ENCODE data around the gene NTM.

Gene NTM

GRCh38 chr11:132244846-132245245 is 874.4 kb downstream of the NTM start:
- DNase-seq (no peak), ATAC-seq (replicated peaks) (no peak)
- H3K36me3 Mint-ChIP-seq: no peaks in the 10 kb centered on the region
- H3K27ac Mint-ChIP-seq: no peak overlapping the region
- H3K27me3 Mint-ChIP-seq: no peaks in the 10 kb centered on the region
- H3K4me3 Mint-ChIP-seq: no peak overlapping the region
- H3K4me1 Mint-ChIP-seq: no peaks in the 10 kb centered on the region
- peaks cover under 1 to 6% of the 10 kb centered on the region in 2 donors for H3K9me3 Mint-ChIP-seq

- H3K4me3 Mint-ChIP-seq: no peak overlapping the region
- ATAC-seq (replicated peaks): no peak
- H3K36me3 Mint-ChIP-seq: no peaks in the 10 kb centered on the region
- H3K9me3 Mint-ChIP-seq: peaks cover 3 to 8% of the 10 kb centered on the region in 2 donors
- no peaks in the 10 kb centered on the region for H3K27me3 Mint-ChIP-seq
- no peaks in the 10 kb centered on the region for H3K4me1 Mint-ChIP-seq
- no peak overlapping the region for H3K27ac Mint-ChIP-seq
- DNase-seq: no peak
These were observed 875.3 kb downstream of the NTM start for GRCh38 chr11:132245403-132246385.

- no peaks in the 10 kb centered on the region for H3K4me1 Mint-ChIP-seq
- H3K36me3 Mint-ChIP-seq: no peaks in the 10 kb centered on the region
- no peak overlapping the region for H3K27ac Mint-ChIP-seq
- ATAC-seq (replicated peaks): no peak
- H3K27me3 Mint-ChIP-seq: no peaks in the 10 kb centered on the region
- peaks cover 3 to 8% of the 10 kb centered on the region in 2 donors for H3K9me3 Mint-ChIP-seq
- DNase-seq: no peak
- H3K4me3 Mint-ChIP-seq: no peak overlapping the region
These were observed 878.2 kb downstream of the NTM start for GRCh38 chr11:132248580-132248979.

- DNase-seq (no peak), ATAC-seq (replicated peaks) (no peak)
- Mint-ChIP-seq H3K27ac (no peak overlapping the region), H3K27me3 (no peaks in the 10 kb centered on the region), H3K4me1 (no peaks in the 10 kb centered on the region), H3K36me3 (no peaks in the 10 kb centered on the region), H3K4me3 (no peak overlapping the region), H3K9me3 (peaks cover 3 to 8% of the 10 kb centered on the region in 2 donors)
These were observed 878.8 kb downstream of the NTM start for GRCh38 chr11:132249256-132249655.

GRCh38 chr11:132251061-132251460 is 880.6 kb downstream of the NTM start:
- Mint-ChIP-seq H3K4me3 (no peak overlapping the region), H3K36me3 (no peaks in the 10 kb centered on the region), H3K27ac (no peak overlapping the region), H3K9me3 (peaks cover 3 to 4% of the 10 kb centered on the region in 2 donors), H3K27me3 (no peaks in the 10 kb centered on the region), H3K4me1 (no peaks in the 10 kb centered on the region)
- ATAC-seq (replicated peaks): no peak
- no peak for DNase-seq

GRCh38 chr11:132253469-132254264 is 883.3 kb downstream of the NTM start:
- Mint-ChIP-seq H3K4me1 (no peaks in the 10 kb centered on the region), H3K4me3 (no peak overlapping the region), H3K27ac (no peak overlapping the region), H3K36me3 (no peaks in the 10 kb centered on the region), H3K27me3 (no peaks in the 10 kb centered on the region), H3K9me3 (peaks cover 3 to 4% of the 10 kb centered on the region in 2 donors)
- no peak for DNase-seq
- no peak for ATAC-seq (replicated peaks)

DNA sequence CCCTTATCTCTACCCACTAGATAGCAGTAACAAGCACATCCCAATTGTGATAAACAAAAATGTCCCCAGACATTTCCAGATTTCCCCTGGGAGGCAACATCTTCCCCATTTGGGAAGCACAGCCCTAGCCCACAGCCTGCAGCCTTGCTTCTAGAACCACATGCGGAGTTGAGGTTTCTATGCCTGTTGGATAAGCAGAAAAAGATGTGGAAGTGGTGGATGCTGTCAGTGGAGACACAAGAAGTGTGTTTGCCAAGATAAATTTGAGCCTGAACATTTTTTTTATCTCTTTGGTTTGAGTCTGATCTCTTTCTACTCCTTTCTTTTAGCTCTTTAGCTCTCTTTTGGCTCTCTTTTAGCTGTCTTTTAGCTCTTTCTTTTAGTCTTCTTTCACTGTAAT is 884.5 kb downstream of the NTM start:
- Mint-ChIP-seq H3K4me1 (no peaks in the 10 kb centered on the region), H3K4me3 (no peak overlapping the region), H3K9me3 (peaks cover 2 to 4% of the 10 kb centered on the region in 2 donors), H3K36me3 (no peaks in the 10 kb centered on the region), H3K27ac (no peak overlapping the region), H3K27me3 (no peaks in the 10 kb centered on the region)
- ATAC-seq (replicated peaks): no peak
- DNase-seq: no peak

DNA sequence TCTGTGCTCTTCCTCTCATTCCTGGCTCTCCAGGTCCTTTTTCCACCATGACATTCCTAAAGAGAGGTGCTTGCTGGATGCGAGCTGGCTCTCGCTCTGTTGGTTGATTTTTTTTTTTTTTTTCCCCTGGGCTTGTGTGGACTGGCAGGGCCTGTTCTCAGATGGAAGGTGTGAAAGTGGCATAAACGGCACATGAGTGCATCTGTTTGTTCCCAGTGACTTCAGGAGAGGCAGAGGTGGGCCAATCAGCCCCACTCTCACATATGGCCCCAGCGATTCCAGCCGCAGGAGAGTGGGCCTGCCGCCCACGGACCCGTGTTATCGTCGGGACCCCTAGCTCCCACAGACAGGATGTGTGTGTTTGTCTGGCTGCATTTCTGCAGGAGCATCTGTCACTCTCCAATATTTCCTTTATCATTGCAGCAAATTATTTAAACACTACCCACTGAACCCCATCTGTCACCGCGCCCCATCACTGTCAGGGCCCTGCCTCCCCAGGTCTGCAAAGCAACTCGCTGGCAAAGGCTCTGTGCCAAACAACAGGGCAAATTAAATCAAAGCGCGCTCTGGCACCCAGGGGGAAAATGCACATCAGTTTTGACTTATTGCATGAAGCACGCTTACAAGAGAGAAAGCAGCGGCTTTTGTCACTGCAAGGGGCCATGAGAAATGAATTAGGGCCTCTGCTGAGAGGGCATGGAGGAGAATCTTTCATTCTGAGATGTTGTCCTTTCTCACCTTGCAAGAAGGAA is 886.3 kb downstream of the NTM start:
- no peak for ATAC-seq (replicated peaks)
- no peaks in the 10 kb centered on the region for H3K36me3 Mint-ChIP-seq
- no peak for DNase-seq
- H3K4me1 Mint-ChIP-seq: no peaks in the 10 kb centered on the region
- no peaks in the 10 kb centered on the region for H3K27me3 Mint-ChIP-seq
- H3K4me3 Mint-ChIP-seq: no peak overlapping the region
- H3K27ac Mint-ChIP-seq: no peak overlapping the region
- no peaks in the 10 kb centered on the region for H3K9me3 Mint-ChIP-seq

DNA sequence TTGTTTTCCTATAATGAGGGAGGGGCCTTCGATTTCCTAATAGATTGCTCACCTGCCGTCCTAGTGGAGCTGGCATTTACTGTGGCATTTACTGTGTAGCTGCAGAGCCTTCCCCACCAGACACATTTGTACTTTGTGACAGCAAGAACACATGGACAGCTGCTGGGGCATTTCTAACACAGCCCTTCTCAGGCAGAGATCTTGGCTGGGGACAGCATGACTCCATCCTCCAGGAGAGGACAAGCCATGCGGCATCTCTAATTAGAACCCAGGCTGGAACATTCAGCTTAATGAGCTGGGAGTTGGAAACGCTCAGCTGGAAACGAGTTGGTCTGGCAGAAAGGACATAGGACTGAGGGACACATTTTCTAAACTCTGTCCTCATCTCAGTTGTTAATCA is 887.5 kb downstream of the NTM start:
- H3K4me1 Mint-ChIP-seq: no peaks in the 10 kb centered on the region
- H3K27me3 Mint-ChIP-seq: no peaks in the 10 kb centered on the region

DNA sequence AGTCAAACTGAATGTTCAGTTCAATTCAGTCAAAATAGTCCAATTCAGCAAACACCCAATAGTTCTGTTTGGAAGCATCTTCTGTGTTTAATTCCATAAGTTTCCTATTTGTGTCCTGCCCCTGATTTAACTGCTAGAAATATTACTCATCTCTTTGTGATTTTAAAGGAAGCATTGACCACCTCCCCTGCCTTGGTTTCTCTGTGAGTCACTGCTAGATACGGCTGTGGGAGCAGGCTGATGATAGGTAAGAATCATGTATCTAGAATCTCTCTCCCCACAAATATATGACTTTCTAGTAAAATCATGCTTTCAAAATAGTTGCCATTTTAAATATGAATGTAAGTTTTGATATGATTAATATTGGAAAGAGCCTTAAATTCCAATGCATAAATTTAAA is 888.5 kb downstream of the NTM start:
- Mint-ChIP-seq H3K4me1 (no peaks in the 10 kb centered on the region), H3K36me3 (no peaks in the 10 kb centered on the region), H3K27ac (no peak overlapping the region), H3K27me3 (no peaks in the 10 kb centered on the region), H3K4me3 (no peak overlapping the region), H3K9me3 (no peaks in the 10 kb centered on the region)
- ATAC-seq (replicated peaks) (no peak), DNase-seq (no peak)

More for the DNA sequence above, 887.5 kb downstream of the NTM start:
- H3K4me3 Mint-ChIP-seq: no peak overlapping the region
- H3K36me3 Mint-ChIP-seq: no peaks in the 10 kb centered on the region
- H3K9me3 Mint-ChIP-seq: no peaks in the 10 kb centered on the region
- H3K27ac Mint-ChIP-seq: no peak overlapping the region
- ATAC-seq (replicated peaks) (no peak), DNase-seq (no peak)

DNA sequence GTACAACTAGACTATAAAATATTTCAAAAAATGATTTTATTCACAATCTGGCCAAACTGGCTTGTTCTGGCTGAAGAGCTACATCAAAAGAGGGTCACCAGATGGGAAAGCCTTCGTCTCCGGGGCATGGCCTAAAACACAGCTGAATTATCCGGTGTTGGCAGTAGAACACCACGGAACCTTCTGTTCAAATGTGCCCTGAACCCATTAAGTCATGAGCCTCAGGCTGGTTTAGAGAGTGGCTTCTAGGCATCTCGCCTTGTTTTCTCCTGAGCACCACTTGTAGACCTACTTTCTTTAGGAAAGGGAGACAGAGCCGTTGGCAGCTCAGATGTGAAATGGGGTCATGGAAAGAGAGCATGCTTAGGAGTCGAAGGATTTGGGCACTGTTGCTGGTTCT is 890.2 kb downstream of the NTM start:
- H3K9me3 Mint-ChIP-seq: no peaks in the 10 kb centered on the region
- no peak overlapping the region for H3K27ac Mint-ChIP-seq
- ATAC-seq (replicated peaks) (no peak), DNase-seq (no peak)
- H3K36me3 Mint-ChIP-seq: no peaks in the 10 kb centered on the region
- H3K4me1 Mint-ChIP-seq: no peaks in the 10 kb centered on the region
- H3K27me3 Mint-ChIP-seq: no peaks in the 10 kb centered on the region
- H3K4me3 Mint-ChIP-seq: no peak overlapping the region

- H3K9me3 Mint-ChIP-seq: peaks cover under 1 to 1% of the 10 kb centered on the region in 2 donors
- no peak overlapping the region for H3K4me3 Mint-ChIP-seq
- no peaks in the 10 kb centered on the region for H3K4me1 Mint-ChIP-seq
- no peaks in the 10 kb centered on the region for H3K36me3 Mint-ChIP-seq
- ATAC-seq (replicated peaks) (no peak), DNase-seq (no peak)
- no peak overlapping the region for H3K27ac Mint-ChIP-seq
- no peaks in the 10 kb centered on the region for H3K27me3 Mint-ChIP-seq
These were observed 892.8 kb downstream of the NTM start for GRCh38 chr11:132263241-132263640.

DNA sequence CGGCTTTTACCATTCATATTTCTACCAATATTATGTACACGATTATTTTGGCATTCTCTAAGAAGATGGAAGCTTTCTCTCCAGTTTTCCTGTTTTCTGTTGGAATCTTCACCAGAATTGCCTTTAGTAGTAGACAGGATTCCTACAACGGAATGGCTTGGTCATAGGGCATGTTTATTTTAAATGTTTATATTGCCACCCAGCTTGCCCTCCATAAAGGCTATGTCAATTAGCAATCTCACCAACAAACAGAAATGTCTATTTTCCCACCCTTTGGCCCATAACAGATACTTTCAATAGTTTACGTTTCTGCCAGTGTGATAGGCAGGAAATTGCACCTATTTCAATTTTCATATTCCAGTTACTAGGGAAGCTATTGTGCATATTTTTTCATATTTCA is 893.5 kb downstream of the NTM start:
- no peak overlapping the region for H3K4me3 Mint-ChIP-seq
- peaks cover 4% of the 10 kb centered on the region in 2 donors for H3K9me3 Mint-ChIP-seq
- DNase-seq (no peak), ATAC-seq (replicated peaks) (no peak)
- H3K27me3 Mint-ChIP-seq: no peaks in the 10 kb centered on the region
- no peak overlapping the region for H3K27ac Mint-ChIP-seq
- no peaks in the 10 kb centered on the region for H3K36me3 Mint-ChIP-seq
- no peaks in the 10 kb centered on the region for H3K4me1 Mint-ChIP-seq

- no peak overlapping the region for H3K27ac Mint-ChIP-seq
- H3K36me3 Mint-ChIP-seq: no peaks in the 10 kb centered on the region
- no peaks in the 10 kb centered on the region for H3K4me1 Mint-ChIP-seq
- DNase-seq: no peak
- H3K9me3 Mint-ChIP-seq: peaks cover 4% of the 10 kb centered on the region in 2 donors
- H3K27me3 Mint-ChIP-seq: no peaks in the 10 kb centered on the region
- ATAC-seq (replicated peaks): no peak
- no peak overlapping the region for H3K4me3 Mint-ChIP-seq
These were observed 894.2 kb downstream of the NTM start for GRCh38 chr11:132264616-132265015.
